Kidney (tissue), 14 donors: Measurements from ENCODE around the gene PCNX4. TPM values are rescaled to one million over a fixed set of nuclear protein-coding genes. Genes with fewer than 3 reads are reported as not detected.

ENCODE experiments used
- DNase-seq, 5 donors: peaks; one replicate each; pipeline ENCODE4 v3.0.0-alpha.2; 2013 to 2020
- FAIRE-seq: peaks from 2 replicates; lab custom pipeline; 2012; peaks lifted over from hg19 to GRCh38; lab: Jason Lieb, UNC
- H3K27ac ChIP-seq, 2 donors: one replicate each; pipeline ENCODE4 v1.7.0; 2013; ENCODE audit warnings: low read depth in 2 of 2, low read length in 2 of 2, inconsistent platforms in 1 of 2
- H3K27me3 ChIP-seq: one replicate; pipeline ENCODE4 v1.7.1; 2013; ENCODE audit warnings: low read length, inconsistent platforms; ENCODE audit not compliant: control insufficient read depth, insufficient read depth
- H3K36me3 ChIP-seq, 3 donors: one replicate each; pipeline versions ENCODE4 v1.7.0 to v1.7.1; 2013; ENCODE audit warnings: low read length in 3 of 3, control low read depth in 1 of 3, inconsistent platforms in 1 of 3; ENCODE audit not compliant: insufficient read depth in 3 of 3, control insufficient read depth in 2 of 3
- H3K4me1 ChIP-seq, 3 donors: one replicate each; pipeline versions ENCODE4 v1.7.0 to v1.7.1; 2013; ENCODE audit warnings: low read length in 3 of 3, inconsistent platforms in 1 of 3, low read depth in 1 of 3; ENCODE audit not compliant: control insufficient read depth in 2 of 3, insufficient read depth in 2 of 3
- H3K4me3 ChIP-seq, 3 donors: one replicate each; pipeline versions ENCODE4 v1.7.0 to v1.8.1; 2013; ENCODE audit warnings: low read length in 3 of 3, control low read depth in 1 of 3, inconsistent platforms in 1 of 3
- H3K9ac ChIP-seq, 3 donors: one replicate each; pipeline versions ENCODE4 v1.7.0 to v1.7.1; 2013; ENCODE audit warnings: low read length in 3 of 3, control low read depth in 1 of 3, inconsistent platforms in 1 of 3
- H3K9me3 ChIP-seq, 3 donors: one replicate each; pipeline versions ENCODE4 v1.7.0 to v1.7.1; 2013; ENCODE audit warnings: low read length in 3 of 3, control low read depth in 1 of 3, inconsistent platforms in 1 of 3; ENCODE audit not compliant: control insufficient read depth in 2 of 3, insufficient read depth in 1 of 3
- intact Hi-C: fragments of 100-400 bp; cut with DNase I; formaldehyde crosslinking; loops from one replicate; pipeline ENCODE4 v1.11.1; 2022
- polyA plus RNA-seq: library from polyadenylated mRNA; stranded (reverse); fragments of 350-450 nt; fragmentation: Illumina TruSeq; extraction: RNeasy Lipid Tissue Mini Kit (QIAGEN cat#74804); gene quantifications from one replicate; pipeline ENCODE4 v1.2.3, GENCODE V29; 2014; ENCODE audit warnings: low read depth, low replicate concordance; ENCODE audit not compliant: insufficient read depth
- total RNA-seq: library from RNA; stranded (reverse); fragmentation: NEBNext Ultra II Directional; extraction: Animal tissue kit (Norgen Biotek cat#: 25700); gene quantifications from one replicate; pipeline ENCODE4 v1.2.1, GENCODE V29; 2021
- TF ChIP-seq, protein P1 (sequence below): IDR thresholded peaks from 3 replicates; pipeline ENCODE4 v1.5.1; 2012; ENCODE audit warnings: mild to moderate bottlenecking, moderate library complexity, borderline replicate concordance; ENCODE audit not compliant: insufficient read depth; ENCODE audit errors: extremely low read depth
- donor health status: control.
- donor health status: control.
- donor health status: control.
- donor health status: control.
- donor health status: control.
- donor health status: DM: yes; HTN: yes; CAD: no.
- donor health status: Normal renal cell carcinoma (clear cell type).

PCNX4 gene
- total and polyA plus RNA-seq, 2 donors from 2014 or later = 25.1 to 44.9 TPM

DNA sequence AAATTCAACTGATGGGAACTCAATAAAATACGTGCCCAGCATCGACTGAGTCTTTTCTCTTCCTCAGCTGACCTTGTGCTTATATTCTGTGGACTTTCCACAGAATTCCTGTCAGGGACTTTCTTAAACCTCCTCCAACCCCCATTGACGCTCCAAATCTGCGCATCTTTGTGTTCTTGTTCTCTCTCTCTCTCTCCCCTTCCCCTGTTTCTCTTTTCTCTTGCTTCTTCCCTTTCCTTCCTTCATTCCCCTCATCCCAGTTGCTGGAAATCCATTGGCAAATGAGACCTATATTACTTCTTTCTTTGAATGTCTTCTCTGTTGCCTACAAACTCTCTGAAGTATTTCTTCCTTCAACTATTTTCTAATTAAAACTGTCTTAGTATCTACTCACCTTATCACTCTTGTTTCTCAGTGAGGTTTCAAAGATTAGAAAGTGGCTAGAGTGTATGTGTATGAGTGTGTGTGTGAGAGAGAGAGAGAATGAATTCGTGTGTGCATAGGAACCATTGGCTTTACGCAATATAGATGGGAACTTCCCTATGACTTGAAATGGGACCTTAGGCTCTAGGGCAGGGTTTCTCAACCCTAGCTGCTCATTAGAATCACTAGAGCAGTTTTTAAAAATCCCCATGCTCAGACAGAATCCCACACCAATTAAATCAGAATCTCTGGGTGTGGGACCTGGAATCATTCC is 115.3 kb downstream of the PCNX4 start:
- Histone ChIP-seq H3K27ac (no peak overlapping the region), H3K9me3 (no peaks in the 10 kb centered on the region), H3K9ac (no peak overlapping the region), H3K36me3 (no peaks in the 10 kb centered on the region), H3K4me3 (no peak overlapping the region), H3K4me1 (no peaks in the 10 kb centered on the region), H3K27me3 (no peaks in the 10 kb centered on the region)
- intact Hi-C loops = no loop called here
- FAIRE-seq = no peak
- TF ChIP-seq, protein P1, sequence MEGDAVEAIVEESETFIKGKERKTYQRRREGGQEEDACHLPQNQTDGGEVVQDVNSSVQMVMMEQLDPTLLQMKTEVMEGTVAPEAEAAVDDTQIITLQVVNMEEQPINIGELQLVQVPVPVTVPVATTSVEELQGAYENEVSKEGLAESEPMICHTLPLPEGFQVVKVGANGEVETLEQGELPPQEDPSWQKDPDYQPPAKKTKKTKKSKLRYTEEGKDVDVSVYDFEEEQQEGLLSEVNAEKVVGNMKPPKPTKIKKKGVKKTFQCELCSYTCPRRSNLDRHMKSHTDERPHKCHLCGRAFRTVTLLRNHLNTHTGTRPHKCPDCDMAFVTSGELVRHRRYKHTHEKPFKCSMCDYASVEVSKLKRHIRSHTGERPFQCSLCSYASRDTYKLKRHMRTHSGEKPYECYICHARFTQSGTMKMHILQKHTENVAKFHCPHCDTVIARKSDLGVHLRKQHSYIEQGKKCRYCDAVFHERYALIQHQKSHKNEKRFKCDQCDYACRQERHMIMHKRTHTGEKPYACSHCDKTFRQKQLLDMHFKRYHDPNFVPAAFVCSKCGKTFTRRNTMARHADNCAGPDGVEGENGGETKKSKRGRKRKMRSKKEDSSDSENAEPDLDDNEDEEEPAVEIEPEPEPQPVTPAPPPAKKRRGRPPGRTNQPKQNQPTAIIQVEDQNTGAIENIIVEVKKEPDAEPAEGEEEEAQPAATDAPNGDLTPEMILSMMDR = no peak
- DNase-seq = no peak

DNA sequence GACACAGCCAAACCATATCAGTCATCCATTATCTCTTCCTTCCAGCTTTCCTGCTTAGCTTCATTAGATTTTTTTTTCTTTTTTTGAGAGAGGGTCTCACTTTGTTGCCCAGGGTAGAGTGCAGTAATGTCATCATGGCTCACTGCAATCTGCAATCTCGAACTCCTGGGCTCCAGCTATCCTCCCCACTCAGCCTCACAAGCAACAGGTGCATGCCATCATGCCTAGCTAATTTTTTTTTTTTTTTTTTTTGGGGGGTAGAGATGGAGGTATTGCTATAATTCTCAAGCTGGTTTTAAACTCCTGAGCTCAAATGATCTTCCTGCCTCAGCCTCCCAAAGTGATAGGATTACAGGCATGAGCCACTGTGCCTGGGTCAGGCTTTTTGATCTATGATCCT is 119.0 kb downstream of the PCNX4 start:
- no peak for DNase-seq
- no peak overlapping the region for H3K4me3 ChIP-seq
- H3K4me1 ChIP-seq = peaks cover 0 to 7% (median 0%) of the 10 kb centered on the region in 3 donors
- FAIRE-seq = no peak
- no peaks in the 10 kb centered on the region for H3K27me3 ChIP-seq
- intact Hi-C loops = no loop called here
- H3K9ac ChIP-seq = no peak overlapping the region
- no peaks in the 10 kb centered on the region for H3K9me3 ChIP-seq
- H3K27ac ChIP-seq = no peak overlapping the region
- TF ChIP-seq, protein P1 = no peak
- H3K36me3 ChIP-seq = no peaks in the 10 kb centered on the region

DNA sequence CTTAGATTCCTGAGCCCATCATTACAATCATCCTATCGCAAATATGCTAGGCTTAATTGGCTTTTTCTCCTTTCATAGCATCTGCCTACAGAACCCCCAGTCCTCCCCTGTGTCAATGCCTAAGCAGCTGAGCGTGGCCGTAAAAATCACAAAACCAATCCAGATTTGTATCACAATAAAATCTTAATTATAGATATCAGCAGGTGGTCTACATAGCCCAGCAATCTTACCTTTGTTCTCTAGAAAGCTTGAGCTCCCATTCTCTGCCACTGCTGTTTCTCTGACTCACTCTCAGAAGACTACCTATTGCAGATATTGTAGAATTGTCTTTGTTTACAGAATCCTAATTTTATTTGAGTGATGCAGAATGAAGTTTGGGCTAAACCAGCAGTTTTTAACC is 119.4 kb downstream of the PCNX4 start:
- Histone ChIP-seq H3K9ac (no peak overlapping the region), H3K9me3 (no peaks in the 10 kb centered on the region), H3K4me1 (peaks cover 0 to 7% (median 0%) of the 10 kb centered on the region in 3 donors), H3K27ac (no peak overlapping the region), H3K27me3 (no peaks in the 10 kb centered on the region), H3K4me3 (no peak overlapping the region), H3K36me3 (no peaks in the 10 kb centered on the region)
- TF ChIP-seq, protein P1 = no peak
- FAIRE-seq (no peak), DNase-seq (no peak)
- intact Hi-C loops = no loop called here
